Measurements from ENCODE around the gene FOXP1. TPM values are rescaled to one million over a fixed set of nuclear protein-coding genes. Genes with fewer than 3 reads are reported as not detected.
A peak's percentile ranks its signal among the peaks of the same experiment; 100 is the strongest.

FOXP1 gene
- total and polyA plus RNA-seq, 3 experiments from 2014 or later: 142 to 185 (median 147) TPM

GRCh38 chr3:71406972-71407810, 176.3 kb downstream of the FOXP1 start:
- Mint-ChIP-seq H3K27ac (peak overlapping the region in 1 of 8 donors; percentile 64), H3K4me3 (no peak overlapping the region), H3K36me3 (peaks cover 4 to 43% (median 9%) of the 10 kb centered on the region in 3 donors), H3K9me3 (no peaks in the 10 kb centered on the region), H3K27me3 (no peaks in the 10 kb centered on the region), H3K4me1 (peaks cover 34 to 88% (median 78%) of the 10 kb centered on the region in 3 donors)
- Histone ChIP-seq H3K4me1 (ENCODE audit: insufficient read depth, low read length) (peaks cover 39% of the 10 kb centered on the region), H3K4me3 (ENCODE audit: low read length) (no peak overlapping the region), H3K27me3 (ENCODE audit: insufficient read depth, low read length, poor library complexity, severe bottlenecking) (no peaks in the 10 kb centered on the region), H3K27ac (ENCODE audit: low read depth, low read length) (no peak overlapping the region), H3K36me3 (ENCODE audit: insufficient read depth, low read length) (no peaks in the 10 kb centered on the region), H3K9me3 (ENCODE audit: low read length) (no peaks in the 10 kb centered on the region)
- POLR2A ChIA-PET: no interaction called here
- CTCF ChIA-PET: interaction anchor here (1.5 kb wide), 1 partner anchor 11 kb away, joined by 3 read pairs; no protein-coding TSS in a partner anchor
- no peak for DNase-seq

GRCh38 chr3:71402911-71403310, 180.6 kb downstream of the FOXP1 start:
- DNase-seq: no peak
- ChIA-PET POLR2A (interaction anchor here (0.6 kb wide), 1 partner anchor 28 kb away, joined by 3 read pairs; no protein-coding TSS in a partner anchor), CTCF (interaction anchor here (0.7 kb wide), 1 partner anchor 13 kb away, joined by 3 read pairs; no protein-coding TSS in a partner anchor)
- Mint-ChIP-seq H3K27ac (peak overlapping the region in 4 of 8 donors; percentile 2 to 34 (median 12)), H3K27me3 (no peaks in the 10 kb centered on the region), H3K9me3 (no peaks in the 10 kb centered on the region), H3K4me3 (no peak overlapping the region), H3K36me3 (peaks cover 0 to 40% (median 6%) of the 10 kb centered on the region in 3 donors), H3K4me1 (peaks cover 43 to 87% (median 71%) of the 10 kb centered on the region in 3 donors)
- Histone ChIP-seq H3K36me3 (ENCODE audit: insufficient read depth, low read length) (no peaks in the 10 kb centered on the region), H3K27me3 (ENCODE audit: insufficient read depth, low read length, poor library complexity, severe bottlenecking) (no peaks in the 10 kb centered on the region), H3K9me3 (ENCODE audit: low read length) (no peaks in the 10 kb centered on the region), H3K4me3 (ENCODE audit: low read length) (no peak overlapping the region), H3K27ac (ENCODE audit: low read depth, low read length) (no peak overlapping the region), H3K4me1 (ENCODE audit: insufficient read depth, low read length) (peaks cover 60% of the 10 kb centered on the region)

- H3K4me3 Mint-ChIP-seq: no peak overlapping the region
- Histone ChIP-seq H3K4me1 (ENCODE audit: insufficient read depth, low read length) (peaks cover 66% of the 10 kb centered on the region), H3K27me3 (ENCODE audit: insufficient read depth, low read length, poor library complexity, severe bottlenecking) (no peaks in the 10 kb centered on the region), H3K4me3 (ENCODE audit: low read length) (no peak overlapping the region), H3K27ac (ENCODE audit: low read depth, low read length) (no peak overlapping the region), H3K9me3 (ENCODE audit: low read length) (no peaks in the 10 kb centered on the region), H3K36me3 (ENCODE audit: insufficient read depth, low read length) (no peaks in the 10 kb centered on the region)
- ChIA-PET POLR2A (no interaction called here), CTCF (interaction anchor here (0.7 kb wide), 1 partner anchor 14 kb away, joined by 3 read pairs; no protein-coding TSS in a partner anchor)
- peaks cover 46 to 88% (median 71%) of the 10 kb centered on the region in 3 donors for H3K4me1 Mint-ChIP-seq
- H3K27ac Mint-ChIP-seq: peak overlapping the region in 2 of 8 donors; percentile 32 to 58
- H3K9me3 Mint-ChIP-seq: no peaks in the 10 kb centered on the region
- no peak for DNase-seq
- H3K36me3 Mint-ChIP-seq: peaks cover 0 to 35% (median 6%) of the 10 kb centered on the region in 3 donors
- H3K27me3 Mint-ChIP-seq: no peaks in the 10 kb centered on the region
Observed at GRCh38 chr3:71402280-71402679, 181.2 kb downstream of the FOXP1 start.

GRCh38 chr3:71401695-71402231, 181.8 kb downstream of the FOXP1 start:
- ChIA-PET CTCF (no interaction called here), POLR2A (no interaction called here)
- no peak overlapping the region for H3K4me3 ChIP-seq (ENCODE audit: low read length)
- peaks cover 69% of the 10 kb centered on the region for H3K4me1 ChIP-seq (ENCODE audit: insufficient read depth, low read length)
- Mint-ChIP-seq H3K27me3 (no peaks in the 10 kb centered on the region), H3K36me3 (peaks cover 0 to 33% (median 6%) of the 10 kb centered on the region in 3 donors), H3K4me3 (no peak overlapping the region), H3K9me3 (no peaks in the 10 kb centered on the region), H3K4me1 (peaks cover 50 to 88% (median 73%) of the 10 kb centered on the region in 3 donors), H3K27ac (peak overlapping the region in 3 of 8 donors; percentile 25 to 92 (median 32))
- no peaks in the 10 kb centered on the region for H3K9me3 ChIP-seq (ENCODE audit: low read length)
- DNase-seq: no peak
- no peak overlapping the region for H3K27ac ChIP-seq (ENCODE audit: low read depth, low read length)
- H3K36me3 ChIP-seq (ENCODE audit: insufficient read depth, low read length): no peaks in the 10 kb centered on the region
- no peaks in the 10 kb centered on the region for H3K27me3 ChIP-seq (ENCODE audit: insufficient read depth, low read length, poor library complexity, severe bottlenecking)

GRCh38 chr3:71400986-71401451, 182.5 kb downstream of the FOXP1 start:
- DNase-seq: no peak
- Mint-ChIP-seq H3K27me3 (no peaks in the 10 kb centered on the region), H3K9me3 (no peaks in the 10 kb centered on the region), H3K4me1 (peaks cover 49 to 88% (median 74%) of the 10 kb centered on the region in 3 donors), H3K4me3 (no peak overlapping the region), H3K27ac (peak overlapping the region in 5 of 8 donors; percentile 7 to 92 (median 50)), H3K36me3 (peaks cover 0 to 27% (median 6%) of the 10 kb centered on the region in 3 donors)
- CTCF ChIA-PET: no interaction called here
- no peaks in the 10 kb centered on the region for H3K9me3 ChIP-seq (ENCODE audit: low read length)
- H3K4me3 ChIP-seq (ENCODE audit: low read length): no peak overlapping the region
- H3K4me1 ChIP-seq (ENCODE audit: insufficient read depth, low read length): peaks cover 71% of the 10 kb centered on the region
- no peaks in the 10 kb centered on the region for H3K36me3 ChIP-seq (ENCODE audit: insufficient read depth, low read length)
- H3K27ac ChIP-seq (ENCODE audit: low read depth, low read length): no peak overlapping the region
- H3K27me3 ChIP-seq (ENCODE audit: insufficient read depth, low read length, poor library complexity, severe bottlenecking): no peaks in the 10 kb centered on the region
- POLR2A ChIA-PET: no interaction called here

GRCh38 chr3:71399478-71399877, 184.1 kb downstream of the FOXP1 start:
- Histone ChIP-seq H3K27ac (ENCODE audit: low read depth, low read length) (no peak overlapping the region), H3K9me3 (ENCODE audit: low read length) (no peaks in the 10 kb centered on the region), H3K4me3 (ENCODE audit: low read length) (no peak overlapping the region), H3K36me3 (ENCODE audit: insufficient read depth, low read length) (no peaks in the 10 kb centered on the region), H3K27me3 (ENCODE audit: insufficient read depth, low read length, poor library complexity, severe bottlenecking) (no peaks in the 10 kb centered on the region), H3K4me1 (ENCODE audit: insufficient read depth, low read length) (peaks cover 78% of the 10 kb centered on the region)
- H3K27me3 Mint-ChIP-seq: no peaks in the 10 kb centered on the region
- POLR2A ChIA-PET: no interaction called here
- H3K27ac Mint-ChIP-seq: peak overlapping the region in 3 of 8 donors; percentile 28 to 66 (median 44)
- H3K9me3 Mint-ChIP-seq: no peaks in the 10 kb centered on the region
- CTCF ChIA-PET: interaction anchor here (1.1 kb wide), 1 partner anchor 26 kb away, joined by 3 read pairs; no protein-coding TSS in a partner anchor
- H3K36me3 Mint-ChIP-seq: peaks cover 0 to 17% (median 8%) of the 10 kb centered on the region in 3 donors
- no peak overlapping the region for H3K4me3 Mint-ChIP-seq
- DNase-seq: no peak
- peaks cover 55 to 86% (median 73%) of the 10 kb centered on the region in 3 donors for H3K4me1 Mint-ChIP-seq

- H3K27me3 Mint-ChIP-seq: no peaks in the 10 kb centered on the region
- POLR2A ChIA-PET: no interaction called here
- CTCF ChIA-PET: interaction anchor here (1.1 to 1.5 kb wide), 3 partner anchors 23 to 43 kb away, joined by 3 read pairs; no protein-coding TSS in a partner anchor
- Histone ChIP-seq H3K27me3 (ENCODE audit: insufficient read depth, low read length, poor library complexity, severe bottlenecking) (no peaks in the 10 kb centered on the region), H3K4me3 (ENCODE audit: low read length) (peak overlapping the region; percentile 34), H3K4me1 (ENCODE audit: insufficient read depth, low read length) (peaks cover 81% of the 10 kb centered on the region), H3K27ac (ENCODE audit: low read depth, low read length) (no peak overlapping the region), H3K36me3 (ENCODE audit: insufficient read depth, low read length) (no peaks in the 10 kb centered on the region), H3K9me3 (ENCODE audit: low read length) (no peaks in the 10 kb centered on the region)
- H3K27ac Mint-ChIP-seq: peak overlapping the region; percentile 2 to 84 (median 50)
- H3K9me3 Mint-ChIP-seq: no peaks in the 10 kb centered on the region
- DNase-seq: peak in 1 of 5 donors; percentile 69
- H3K4me1 Mint-ChIP-seq: peaks cover 59 to 87% (median 81%) of the 10 kb centered on the region in 3 donors
- H3K4me3 Mint-ChIP-seq: peak overlapping the region in 6 of 7 donors; percentile 2 to 69 (median 22)
- peaks cover 0 to 22% (median 7%) of the 10 kb centered on the region in 3 donors for H3K36me3 Mint-ChIP-seq
Observed at GRCh38 chr3:71398157-71398836, 185.2 kb downstream of the FOXP1 start.

Measured in CD8-positive, alpha-beta memory T cell (primary cell).